Brain microvascular endothelial cell (primary cell): ENCODE data around the gene IDUA.

Source experiments
- DNase-seq: peaks from one replicate; pipeline ENCODE4 v3.0.0-alpha.2; 2020
- H3K27ac ChIP-seq: fragments of 250-450 bp; sonication (Bioruptor Pico); 2 replicates; pipeline ENCODE4 v1.5.1; 2020; ENCODE audit warnings: mild to moderate bottlenecking, moderate library complexity
- H3K27me3 ChIP-seq: fragments of 250-450 bp; sonication (Bioruptor Pico); replicated peaks from 2 replicates; pipeline ENCODE4 v1.5.1; 2020; ENCODE audit warnings: mild to moderate bottlenecking
- H3K36me3 ChIP-seq: fragments of 250-450 bp; sonication (Bioruptor Pico); replicated peaks from 2 replicates; pipeline ENCODE4 v1.5.1; 2020; ENCODE audit warnings: mild to moderate bottlenecking
- H3K4me3 ChIP-seq: 2 replicates; pipeline ENCODE4 v1.5.1; 2011; ENCODE audit warnings: low read depth, mild to moderate bottlenecking, control low read depth, low read length, moderate library complexity
- CTCF ChIP-seq: IDR thresholded peaks from 2 replicates; pipeline ENCODE4 v1.5.1; 2011; ENCODE audit warnings: low read depth, mild to moderate bottlenecking, moderate library complexity, low read length, control low read depth, inconsistent platforms; ENCODE audit errors: missing control alignments
- in situ Hi-C: cut with HindIII; loops from 2 replicates; pipeline ENCODE4 v1.10.0; 2017; ENCODE audit warnings: low sequenced_read_pairs, low pct_ligation_motif_present

IDUA gene

GRCh38 chr4:1017211-1017610 lies 30.4 kb downstream of the IDUA start:
- in situ Hi-C loops: no loop called here
- Histone ChIP-seq H3K4me3 (no peak overlapping the region), H3K36me3 (peaks cover 4% of the 10 kb centered on the region), H3K27me3 (no peaks in the 10 kb centered on the region), H3K27ac (no peak overlapping the region)
- TF ChIP-seq CTCF: no peak
- DNase-seq: no peak

- H3K27ac ChIP-seq: no peak overlapping the region
- H3K27me3 ChIP-seq: no peaks in the 10 kb centered on the region
- no peak for TF ChIP-seq CTCF
- no peak for DNase-seq
- H3K36me3 ChIP-seq: peaks cover 4% of the 10 kb centered on the region
- in situ Hi-C loops: no loop called here
- H3K4me3 ChIP-seq: no peak overlapping the region
These were observed 30.9 kb downstream of the IDUA start for GRCh38 chr4:1017706-1018105.

GRCh38 chr4:1018147-1019020 lies 31.5 kb downstream of the IDUA start:
- Histone ChIP-seq H3K4me3 (no peak overlapping the region), H3K27me3 (no peaks in the 10 kb centered on the region), H3K27ac (no peak overlapping the region), H3K36me3 (no peaks in the 10 kb centered on the region)
- in situ Hi-C loops: no loop called here
- no peak for TF ChIP-seq CTCF
- no peak for DNase-seq

GRCh38 chr4:1019320-1019719 lies 32.5 kb downstream of the IDUA start:
- in situ Hi-C loops: no loop called here
- DNase-seq: no peak
- Histone ChIP-seq H3K27ac (no peak overlapping the region), H3K36me3 (peaks cover 2% of the 10 kb centered on the region), H3K27me3 (no peaks in the 10 kb centered on the region), H3K4me3 (no peak overlapping the region)
- no peak for TF ChIP-seq CTCF

GRCh38 chr4:1019729-1020470 lies 33.1 kb downstream of the IDUA start:
- Histone ChIP-seq H3K36me3 (peaks cover 8% of the 10 kb centered on the region), H3K4me3 (no peak overlapping the region), H3K27me3 (no peaks in the 10 kb centered on the region), H3K27ac (no peak overlapping the region)
- no peak for TF ChIP-seq CTCF
- no peak for DNase-seq
- in situ Hi-C loops: no loop called here
